Heart left ventricle (tissue), 16 donors: ENCODE measurements around the gene RASSF5. TPM values are rescaled to one million over a fixed set of nuclear protein-coding genes. Genes with fewer than 3 reads are reported as not detected.

Experiments
- ATAC-seq, 4 donors: fragments of 200-7000 bp; cut with Tn5 transposase; one replicate each; pipeline ENCODE4 v1.9.1; 2020 to 2022; ENCODE audit warnings: moderate library complexity in 4 of 4, mild to moderate bottlenecking in 3 of 4, moderate number of reproducible peaks in 1 of 4
- DNase-seq, 5 donors: peaks; one replicate each; pipeline ENCODE4 v3.0.0-alpha.2; 2020
- H3K27ac ChIP-seq, 12 donors: fragments of 200-600 bp; sonication (generic) in 4 of 12; one replicate each; pipeline versions ENCODE4 v1.5.0 to v1.8.0; 2016 to 2022; ENCODE audit warnings: mild to moderate bottlenecking in 2 of 12
- H3K27me3 ChIP-seq, 9 donors: fragments of 200-600 bp; sonication (generic) in 2 of 9; one replicate each; pipeline versions ENCODE4 v1.5.1 to v1.8.0; 2016 to 2022; ENCODE audit warnings: mild to moderate bottlenecking in 3 of 9
- H3K36me3 ChIP-seq, 9 donors: fragments of 200-600 bp; sonication (generic) in 2 of 9; one replicate each; pipeline versions ENCODE4 v1.5.0 to v1.8.0; 2018 to 2022; ENCODE audit warnings: mild to moderate bottlenecking in 2 of 9
- H3K4me1 ChIP-seq, 12 donors: fragments of 200-600 bp; sonication (generic) in 4 of 12; one replicate each; pipeline versions ENCODE4 v1.5.0 to v1.8.0; 2016 to 2022; ENCODE audit warnings: mild to moderate bottlenecking in 3 of 12
- H3K4me3 ChIP-seq, 12 donors: fragments of 200-600 bp; sonication (generic) in 4 of 12; one replicate each; pipeline versions ENCODE4 v1.5.0 to v1.8.0; 2017 to 2022; ENCODE audit warnings: mild to moderate bottlenecking in 9 of 12, moderate library complexity in 4 of 12
- H3K9me3 ChIP-seq, 12 donors: fragments of 200-600 bp; sonication (generic) in 4 of 12; one replicate each; pipeline versions ENCODE4 v1.5.0 to v1.8.0; 2016 to 2022; ENCODE audit warnings: mild to moderate bottlenecking in 1 of 12
- CTCF ChIP-seq, 12 donors: fragments of 200-600 bp; sonication (generic) in 4 of 12; IDR thresholded peaks; one replicate each; pipeline versions ENCODE4 v1.5.0 to v1.8.0; 2018 to 2022; ENCODE audit warnings: antibody characterized with exemption in 12 of 12, mild to moderate bottlenecking in 5 of 12
- POLR2A ChIP-seq, 2 donors: fragments of 450-650 bp; IDR thresholded peaks; one replicate each; pipeline ENCODE4 v1.6.1; 2017; ENCODE audit warnings: antibody characterized with exemption in 2 of 2, mild to moderate bottlenecking in 2 of 2, moderate library complexity in 2 of 2
- WGBS, 4 donors: extraction: QIAGEN DNeasy Blood & Tissue Kit in 2 of 4; methylation state at CpG; one replicate each; pipeline versions ENCODE4 v1.1.5 to v1.1.7; 2013 to 2018; 5-methylcytosine and 5-hydroxymethylcytosine counted together
- intact Hi-C, 10 donors: fragments of 100-400 bp; cut with DNase I; formaldehyde crosslinking; loops; one replicate each; pipeline versions ENCODE4 v1.11.1 to v1.14.2; 2022
- polyA plus RNA-seq, 2 donors: library from polyadenylated mRNA; stranded (reverse); fragments of 200-250 nt; gene quantifications; one replicate each; pipeline ENCODE4 v1.2.3, GENCODE V29; 2013
- total RNA-seq, 9 donors: library from RNA; depleted of rRNA in 2 of 9; stranded (reverse); fragments of >200 nt in 2 of 9; fragmentation: NEBNext Ultra II Directional in 3 of 9; extraction: Animal tissue kit (Norgen Biotek cat#: 25700) in 3 of 9; gene quantifications; one replicate each; pipeline versions ENCODE4 v1.1.0 to v1.2.4, GENCODE V29; 2016 to 2023
- donor health status: ischemic (EF 13 %, LVEDD 7.1; RV severe dilation, severe dysfunction).
- donor health status: healthy with polysubstance abuse.
- donor health status: DM: no; HTN: yes; CAD: no.
- donor health status: DM: no; HTN: no; CAD: no.
- donor health status: ischemic (EF 25% LVEDD 6.9; RV normal size, moderate dysfunction).
- donor health status: ischemic (EF 25% LVEDD 5.7; RV mildly dilated, moderate dysfunction).
- donor health status: healthy.
- donor health status: DM: yes; HTN: yes; CAD: no.
- donor health status: ischemic (EF 35%, LVEDD 5.7; RV mildly dilated, moderate dysfunction).
- donor health status: nonischemic (EF 11% LVEDD 7.7; RV severe dilation, severe dysfunction).
- donor health status: DM: yes; HTN: yes; CAD: no.
- donor health status: PGD.
- donor health status: ischemic (EF 29% LVEDD 5.4; RV normal size, mild dysfunction).
- donor health status: nonischemic (EF 23%, LVEDD 6.1; RV moderate dilation, normal function).

Gene RASSF5
- total and polyA plus RNA-seq, 11 donors = 1.3 to 27.4 (median 5.6) TPM

DNA sequence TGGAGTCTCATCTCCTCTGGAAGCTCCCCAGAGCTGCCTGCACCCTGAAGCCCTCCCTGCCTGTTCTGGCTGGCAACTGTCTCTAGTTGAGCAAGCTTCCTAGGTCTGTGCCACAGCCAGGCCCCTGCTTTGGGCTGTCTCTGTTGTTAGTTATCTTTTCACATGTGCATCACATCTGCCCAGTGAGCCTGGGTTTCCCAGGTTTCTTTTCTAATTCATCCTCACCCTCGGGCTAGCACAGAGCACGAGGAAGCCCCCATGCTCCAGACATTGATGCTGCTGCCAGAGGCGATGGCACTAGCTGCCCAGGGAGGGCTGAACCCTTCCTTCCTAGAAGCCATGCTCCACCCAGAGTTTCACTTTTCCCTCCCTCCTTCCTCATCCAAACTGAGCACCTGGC, 27.2 kb downstream of the RASSF5 start:
- intact Hi-C loops = no loop called here
- TF ChIP-seq CTCF (IDR thresholded peaks at IDR 0.05) (no peak), POLR2A (IDR thresholded peaks at IDR 0.05) (no peak)
- ATAC-seq (no peak), DNase-seq (no peak)
- WGBS, 4 donors = 86 to 94% (median 92%) methylated on average over 3 of the region's 3 CpGs
- no peak overlapping the region for H3K27ac ChIP-seq
- H3K27me3 ChIP-seq = no peaks in the 10 kb centered on the region
- peaks cover 0 to 3% (median 0%) of the 10 kb centered on the region in 12 donors for H3K4me1 ChIP-seq
- H3K4me3 ChIP-seq = no peak overlapping the region
- H3K36me3 ChIP-seq = no peaks in the 10 kb centered on the region
- no peaks in the 10 kb centered on the region for H3K9me3 ChIP-seq

DNA sequence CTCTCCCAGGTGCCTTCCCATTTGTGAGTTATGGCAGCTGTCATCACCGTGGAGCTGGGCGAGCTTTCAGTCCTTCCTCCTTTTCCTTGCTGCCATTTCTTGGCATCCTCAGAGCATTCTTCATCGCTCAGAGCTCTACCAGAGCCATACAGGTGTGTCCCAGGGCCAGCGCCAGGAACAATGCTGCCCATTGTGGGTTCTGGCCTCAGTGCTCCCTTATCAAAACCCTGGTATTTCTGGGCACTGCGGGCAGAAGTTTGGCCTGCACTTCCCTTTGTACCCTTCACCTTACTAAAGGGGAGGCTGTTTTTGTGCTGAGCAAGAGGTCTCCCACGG, 28.5 kb downstream of the RASSF5 start:
- no peak overlapping the region for H3K27ac ChIP-seq
- H3K4me3 ChIP-seq = no peak overlapping the region
- DNase-seq (no peak), ATAC-seq (no peak)
- TF ChIP-seq POLR2A (IDR thresholded peaks at IDR 0.05) (no peak), CTCF (IDR thresholded peaks at IDR 0.05) (no peak)
- intact Hi-C loops = loop anchor here in 1 of 10 donors (5.0 kb wide), 1 partner anchor 39 kb away; no protein-coding TSS in a partner anchor
- H3K9me3 ChIP-seq = no peaks in the 10 kb centered on the region
- no peaks in the 10 kb centered on the region for H3K27me3 ChIP-seq
- 81 to 91% (median 83%) methylated on average over 5 to 6 of the region's 6 CpGs for WGBS, 4 donors
- H3K36me3 ChIP-seq = no peaks in the 10 kb centered on the region
- peaks cover 0 to 16% (median 9%) of the 10 kb centered on the region in 12 donors for H3K4me1 ChIP-seq

DNA sequence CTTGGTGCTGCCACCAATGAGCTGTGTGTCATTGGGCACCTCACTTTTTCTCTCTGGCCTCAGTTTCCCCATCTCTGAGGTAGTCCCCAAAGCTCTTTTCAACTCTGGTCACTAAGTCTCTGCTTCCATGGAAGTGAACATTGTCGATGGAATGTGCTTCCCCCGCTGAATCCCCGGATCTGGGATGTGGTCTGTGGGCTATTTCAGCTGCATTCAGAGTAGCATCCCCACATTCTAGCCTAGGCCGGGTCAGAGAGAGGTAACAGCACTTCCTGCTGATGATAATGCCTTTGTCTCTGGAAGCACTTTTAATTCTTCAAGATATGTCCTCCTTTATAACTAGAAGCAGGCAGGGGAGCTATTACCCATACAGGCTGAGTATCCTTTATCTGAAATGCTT, 29.8 kb downstream of the RASSF5 start:
- TF ChIP-seq POLR2A (IDR thresholded peaks at IDR 0.05) (no peak), CTCF (IDR thresholded peaks at IDR 0.05) (no peak)
- Histone ChIP-seq H3K4me3 (no peak overlapping the region), H3K9me3 (no peaks in the 10 kb centered on the region), H3K27me3 (no peaks in the 10 kb centered on the region), H3K36me3 (no peaks in the 10 kb centered on the region), H3K4me1 (peaks cover 0 to 18% (median 9%) of the 10 kb centered on the region in 12 donors), H3K27ac (no peak overlapping the region)
- 56 to 72% (median 60%) methylated on average over 4 of the region's 4 CpGs for WGBS, 4 donors
- no peak for DNase-seq
- ATAC-seq = no peak
- intact Hi-C loops = loop anchor here in 1 of 10 donors (5.0 kb wide), 1 partner anchor 40 kb away; no protein-coding TSS in a partner anchor

DNA sequence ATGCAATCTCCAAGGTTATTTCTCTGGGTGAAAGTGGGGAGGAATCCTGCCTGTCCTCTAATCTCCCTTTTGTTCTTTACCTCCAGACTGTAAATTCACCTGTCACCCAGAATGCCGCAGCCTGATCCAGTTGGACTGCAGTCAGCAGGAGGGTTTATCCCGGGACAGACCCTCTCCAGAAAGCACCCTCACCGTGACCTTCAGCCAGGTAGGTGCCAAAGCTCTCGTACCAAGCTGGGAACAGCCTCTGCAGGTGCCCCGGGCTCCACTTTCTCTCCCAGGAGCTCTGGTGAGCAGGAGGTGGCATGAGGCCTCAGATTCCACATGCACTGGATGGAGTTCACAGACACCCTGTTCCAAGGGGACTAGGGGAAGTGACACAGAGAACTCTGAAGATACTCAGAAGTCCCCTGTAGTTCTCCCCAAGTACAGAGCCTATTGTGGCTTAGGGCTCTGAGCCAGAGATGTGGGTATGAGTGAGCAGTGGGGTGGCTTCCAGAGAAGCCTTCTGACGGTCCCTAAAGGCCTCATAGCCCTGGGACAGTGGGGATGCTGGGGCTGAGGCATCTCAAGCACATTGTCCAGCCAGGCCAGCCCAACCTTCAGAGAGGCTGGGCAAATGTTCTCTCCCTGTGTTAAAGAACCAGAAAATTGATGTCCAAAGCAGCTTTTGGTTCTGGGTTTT, 30.9 kb downstream of the RASSF5 start:
- intact Hi-C loops = loop anchor here in 1 of 10 donors (5.0 kb wide), 1 partner anchor 41 kb away; no protein-coding TSS in a partner anchor
- no peak for DNase-seq
- no peak overlapping the region for H3K4me3 ChIP-seq
- no peak for ATAC-seq
- TF ChIP-seq CTCF (IDR thresholded peaks at IDR 0.05) (no peak), POLR2A (IDR thresholded peaks at IDR 0.05) (no peak)
- H3K27ac ChIP-seq = no peak overlapping the region
- no peaks in the 10 kb centered on the region for H3K36me3 ChIP-seq
- peaks cover 0 to 18% (median 9%) of the 10 kb centered on the region in 12 donors for H3K4me1 ChIP-seq
- no peaks in the 10 kb centered on the region for H3K27me3 ChIP-seq
- WGBS, 4 donors = 87 to 98% (median 92%) methylated on average over 6 of the region's 6 CpGs
- no peaks in the 10 kb centered on the region for H3K9me3 ChIP-seq
